GM13977 (cell line): ENCODE measurements around the gene UNC119B.

Source experiments
- DNase-seq: peaks from one replicate; pipeline ENCODE4 v3.0.0; 2012; ENCODE audit warnings: low spot score
- in situ Hi-C: fragments of 300-500 bp; cut with MboI; formaldehyde crosslinking; loops from one replicate; pipeline ENCODE4 v1.12.0; 2022; ENCODE audit warnings: low sequenced_read_pairs, low pct_unique_long_range_greater_than_20kb, mixed read lengths, inconsistent platforms; ENCODE audit not compliant: unreplicated experiment
- TF ChIP-seq, protein P1 (sequence below): IDR thresholded peaks from 2 replicates; pipeline ENCODE4 v1.5.1; 2012; ENCODE audit warnings: mild to moderate bottlenecking, control low read depth; ENCODE audit not compliant: insufficient read depth; ENCODE audit errors: extremely low read depth, missing control alignments

The UNC119B gene

GRCh38 chr12:120749256-120749655 is 39.0 kb downstream of the UNC119B start:
- no peak for DNase-seq
- in situ Hi-C loops: no loop called here
- TF ChIP-seq, protein P1, sequence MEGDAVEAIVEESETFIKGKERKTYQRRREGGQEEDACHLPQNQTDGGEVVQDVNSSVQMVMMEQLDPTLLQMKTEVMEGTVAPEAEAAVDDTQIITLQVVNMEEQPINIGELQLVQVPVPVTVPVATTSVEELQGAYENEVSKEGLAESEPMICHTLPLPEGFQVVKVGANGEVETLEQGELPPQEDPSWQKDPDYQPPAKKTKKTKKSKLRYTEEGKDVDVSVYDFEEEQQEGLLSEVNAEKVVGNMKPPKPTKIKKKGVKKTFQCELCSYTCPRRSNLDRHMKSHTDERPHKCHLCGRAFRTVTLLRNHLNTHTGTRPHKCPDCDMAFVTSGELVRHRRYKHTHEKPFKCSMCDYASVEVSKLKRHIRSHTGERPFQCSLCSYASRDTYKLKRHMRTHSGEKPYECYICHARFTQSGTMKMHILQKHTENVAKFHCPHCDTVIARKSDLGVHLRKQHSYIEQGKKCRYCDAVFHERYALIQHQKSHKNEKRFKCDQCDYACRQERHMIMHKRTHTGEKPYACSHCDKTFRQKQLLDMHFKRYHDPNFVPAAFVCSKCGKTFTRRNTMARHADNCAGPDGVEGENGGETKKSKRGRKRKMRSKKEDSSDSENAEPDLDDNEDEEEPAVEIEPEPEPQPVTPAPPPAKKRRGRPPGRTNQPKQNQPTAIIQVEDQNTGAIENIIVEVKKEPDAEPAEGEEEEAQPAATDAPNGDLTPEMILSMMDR: no peak

DNA sequence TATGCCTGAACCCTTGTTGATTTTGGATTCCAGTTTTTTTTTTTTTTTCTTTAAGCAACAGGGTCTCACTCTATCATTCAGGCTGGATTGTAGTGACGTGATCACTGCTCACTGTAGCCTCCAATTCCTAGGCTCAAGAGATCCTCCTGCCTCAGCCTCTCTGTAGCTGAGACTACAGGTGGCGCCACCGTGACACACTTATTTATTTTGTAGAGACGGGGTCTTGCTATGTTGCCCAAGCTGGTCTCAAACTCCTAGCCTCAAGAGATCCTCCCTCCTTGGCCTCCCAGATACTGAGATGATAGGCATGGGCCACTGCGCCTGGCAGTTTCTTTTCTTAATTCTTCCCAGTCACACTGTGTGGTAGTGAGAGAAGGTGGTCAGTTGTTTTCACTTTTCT is 40.5 kb downstream of the UNC119B start:
- TF ChIP-seq, protein P1: peak; percentile 9
- no peak for DNase-seq
- in situ Hi-C loops: no loop called here

- in situ Hi-C loops: no loop called here
- DNase-seq: no peak
- TF ChIP-seq, protein P1: no peak
Observed at GRCh38 chr12:120751389-120751788, 41.1 kb downstream of the UNC119B start.

- DNase-seq: no peak
- in situ Hi-C loops: no loop called here
- TF ChIP-seq, protein P1: no peak
Observed at GRCh38 chr12:120754792-120755191, 44.5 kb downstream of the UNC119B start.

GRCh38 chr12:120755269-120755668 is 45.0 kb downstream of the UNC119B start:
- no peak for DNase-seq
- TF ChIP-seq, protein P1: no peak
- in situ Hi-C loops: no loop called here

GRCh38 chr12:120757226-120757742 is 47.0 kb downstream of the UNC119B start:
- TF ChIP-seq, protein P1: no peak
- DNase-seq: no peak
- in situ Hi-C loops: no loop called here

DNA sequence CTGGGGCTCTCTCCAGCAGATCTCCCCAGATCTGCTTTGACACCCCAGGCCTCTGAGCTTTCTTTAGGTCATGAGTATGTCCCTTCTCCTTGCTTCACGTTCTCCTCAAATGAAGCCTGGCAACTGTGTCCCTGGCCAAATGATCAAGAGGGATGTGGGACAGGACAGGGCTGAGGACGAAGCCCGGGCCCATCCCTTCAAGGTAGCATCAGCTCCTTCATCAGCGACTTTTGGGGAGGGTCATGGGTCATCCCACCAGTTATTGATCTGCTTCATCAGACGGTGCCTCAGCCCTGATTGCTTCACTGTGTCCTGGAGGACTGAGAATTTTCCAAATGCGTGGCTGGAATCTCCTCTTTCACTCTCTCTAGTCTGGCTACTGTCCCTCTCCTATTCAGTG is 47.7 kb downstream of the UNC119B start:
- TF ChIP-seq, protein P1: no peak
- no peak for DNase-seq
- in situ Hi-C loops: no loop called here
